Stromal cell of bone marrow (primary cell): Measurements from ENCODE around the gene FLT1.

Experiments
- DNase-seq: peaks from one replicate; pipeline ENCODE4 v3.0.0-alpha.2; 2012; ENCODE audit warnings: low read depth

The FLT1 gene

GRCh38 chr13:28423010-28423409, 71.9 kb downstream of the FLT1 start:
- DNase-seq = no peak

- no peak for DNase-seq
Observed at GRCh38 chr13:28421676-28422410, 73.1 kb downstream of the FLT1 start.

- DNase-seq = no peak
Observed at GRCh38 chr13:28420704-28421103, 74.2 kb downstream of the FLT1 start.

- DNase-seq = no peak
Observed at GRCh38 chr13:28415994-28416421, 78.9 kb downstream of the FLT1 start.

- DNase-seq = no peak
Observed at GRCh38 chr13:28413999-28414398, 80.9 kb downstream of the FLT1 start.

GRCh38 chr13:28412981-28413380, 81.9 kb downstream of the FLT1 start:
- no peak for DNase-seq

GRCh38 chr13:28411831-28412353, 83.0 kb downstream of the FLT1 start:
- no peak for DNase-seq

- no peak for DNase-seq
Observed at GRCh38 chr13:28410096-28410495, 84.8 kb downstream of the FLT1 start.

GRCh38 chr13:28409648-28410047, 85.3 kb downstream of the FLT1 start:
- no peak for DNase-seq

GRCh38 chr13:28408863-28409262, 86.1 kb downstream of the FLT1 start:
- no peak for DNase-seq

- DNase-seq = no peak
Observed at GRCh38 chr13:28408235-28408848, 86.6 kb downstream of the FLT1 start.

- no peak for DNase-seq
Observed at GRCh38 chr13:28406733-28407266, 88.1 kb downstream of the FLT1 start.

GRCh38 chr13:28402057-28402381, 92.9 kb downstream of the FLT1 start:
- DNase-seq = no peak

GRCh38 chr13:28401303-28402056, 93.4 kb downstream of the FLT1 start:
- DNase-seq = peak; percentile 29

- no peak for DNase-seq
Observed at GRCh38 chr13:28396053-28396452, 98.9 kb downstream of the FLT1 start.

GRCh38 chr13:28394422-28394821, 100.5 kb downstream of the FLT1 start:
- no peak for DNase-seq

- DNase-seq = no peak
Observed at GRCh38 chr13:28392896-28393505, 101.9 kb downstream of the FLT1 start.

GRCh38 chr13:28392428-28392827, 102.5 kb downstream of the FLT1 start:
- DNase-seq = no peak

- DNase-seq = no peak
Observed at GRCh38 chr13:28387740-28388501, 107.0 kb downstream of the FLT1 start.

GRCh38 chr13:28385362-28385761, 109.6 kb downstream of the FLT1 start:
- DNase-seq = no peak

- no peak for DNase-seq
Observed at GRCh38 chr13:28384789-28385188, 110.1 kb downstream of the FLT1 start.

- DNase-seq = no peak
Observed at GRCh38 chr13:28380319-28380718, 114.6 kb downstream of the FLT1 start.
